ENCODE data around the gene AGK. TPM values are rescaled to one million over a fixed set of nuclear protein-coding genes. Genes with fewer than 3 reads are reported as not detected.

The AGK gene
- total and polyA plus RNA-seq, 7 experiments from 2014 or later = 24.3 to 58.8 (median 29.9) TPM

DNA sequence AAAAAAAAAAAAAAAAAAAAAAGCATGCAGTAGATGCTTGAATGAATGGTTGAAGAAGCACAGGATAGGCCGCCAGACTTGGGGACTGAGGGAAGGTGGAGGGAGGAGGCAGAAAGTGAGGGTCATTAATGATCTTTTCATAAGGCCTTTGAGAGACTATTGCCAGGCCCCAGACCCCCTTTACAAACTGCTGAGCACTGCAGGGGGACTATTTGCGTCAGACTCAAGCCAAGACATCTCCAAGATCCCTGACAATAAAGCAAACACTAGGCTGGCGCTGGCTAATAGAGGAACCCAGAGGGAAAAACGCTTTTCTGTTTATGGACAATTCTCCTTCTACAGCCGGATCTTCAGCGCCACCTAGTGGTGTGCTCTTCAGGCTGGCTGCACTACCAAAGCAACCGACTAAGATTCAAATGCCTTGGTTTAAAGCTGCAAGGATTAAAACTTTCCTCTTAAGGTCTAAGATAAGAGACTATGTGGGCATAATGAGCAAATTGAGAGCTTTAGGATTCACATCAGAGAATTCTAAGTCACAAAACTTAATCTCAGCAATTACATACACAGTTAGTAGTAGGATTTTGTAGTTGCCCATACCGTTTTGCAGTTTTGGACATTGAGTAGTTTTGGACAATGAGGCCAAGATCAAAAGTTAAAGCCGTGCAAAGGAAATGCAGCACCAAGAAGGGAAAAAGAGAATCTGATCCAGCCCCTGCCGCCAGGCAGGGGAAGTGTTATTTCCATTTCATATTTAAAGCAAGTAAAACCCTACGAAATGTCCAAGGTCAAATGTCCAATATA, 17.9 kb upstream of the AGK start:
- Mint-ChIP-seq H3K27ac (peak overlapping the region in 1 of 9 donors; percentile 70), H3K27me3 (peaks cover 32 to 40% (median 34%) of the 10 kb centered on the region in 5 donors), H3K4me1 (peaks cover 0 to 4% (median 0%) of the 10 kb centered on the region in 7 donors), H3K36me3 (no peaks in the 10 kb centered on the region), H3K4me3 (no peak overlapping the region), H3K9me3 (no peaks in the 10 kb centered on the region)
- Histone ChIP-seq H3K4me3 (ENCODE audit: low read length) (no peak overlapping the region), H3K36me3 (ENCODE audit: control insufficient read depth in 2 of 3, insufficient read depth in 3 of 3, low read length in 3 of 3) (no peaks in the 10 kb centered on the region), H3K27me3 (ENCODE audit: control insufficient read depth in 2 of 2, insufficient read depth in 2 of 2, low read length in 2 of 2) (peaks cover 0 to 5% of the 10 kb centered on the region in 2 donors), H3K27ac (ENCODE audit: low read depth, low read length) (no peak overlapping the region), H3K9me3 (ENCODE audit: control insufficient read depth in 2 of 3, low read length in 3 of 3) (no peaks in the 10 kb centered on the region), H3K4me1 (ENCODE audit: control insufficient read depth in 2 of 2, insufficient read depth in 2 of 2, low read length in 2 of 2) (no peaks in the 10 kb centered on the region)
- CTCF ChIA-PET = interaction anchor here (0.5 to 1.3 kb wide), 7 partner anchors 9 to 1642 kb away, joined by 3 to 6 read pairs (median 3); no protein-coding TSS in a partner anchor
- intact Hi-C loops (cut with micrococcal nuclease) = loop anchor here (1.0 to 2.0 kb wide), 7 partner anchors 16 to 1015 kb away; no protein-coding TSS in a partner anchor
- POLR2A ChIA-PET = interaction anchor here (0.7 kb wide), 1 partner anchor 121 kb away, joined by 3 read pairs; no protein-coding TSS in a partner anchor
- DNase-seq (peak; percentile 10 to 60 (median 46)), ATAC-seq (peak; percentile 83)

DNA sequence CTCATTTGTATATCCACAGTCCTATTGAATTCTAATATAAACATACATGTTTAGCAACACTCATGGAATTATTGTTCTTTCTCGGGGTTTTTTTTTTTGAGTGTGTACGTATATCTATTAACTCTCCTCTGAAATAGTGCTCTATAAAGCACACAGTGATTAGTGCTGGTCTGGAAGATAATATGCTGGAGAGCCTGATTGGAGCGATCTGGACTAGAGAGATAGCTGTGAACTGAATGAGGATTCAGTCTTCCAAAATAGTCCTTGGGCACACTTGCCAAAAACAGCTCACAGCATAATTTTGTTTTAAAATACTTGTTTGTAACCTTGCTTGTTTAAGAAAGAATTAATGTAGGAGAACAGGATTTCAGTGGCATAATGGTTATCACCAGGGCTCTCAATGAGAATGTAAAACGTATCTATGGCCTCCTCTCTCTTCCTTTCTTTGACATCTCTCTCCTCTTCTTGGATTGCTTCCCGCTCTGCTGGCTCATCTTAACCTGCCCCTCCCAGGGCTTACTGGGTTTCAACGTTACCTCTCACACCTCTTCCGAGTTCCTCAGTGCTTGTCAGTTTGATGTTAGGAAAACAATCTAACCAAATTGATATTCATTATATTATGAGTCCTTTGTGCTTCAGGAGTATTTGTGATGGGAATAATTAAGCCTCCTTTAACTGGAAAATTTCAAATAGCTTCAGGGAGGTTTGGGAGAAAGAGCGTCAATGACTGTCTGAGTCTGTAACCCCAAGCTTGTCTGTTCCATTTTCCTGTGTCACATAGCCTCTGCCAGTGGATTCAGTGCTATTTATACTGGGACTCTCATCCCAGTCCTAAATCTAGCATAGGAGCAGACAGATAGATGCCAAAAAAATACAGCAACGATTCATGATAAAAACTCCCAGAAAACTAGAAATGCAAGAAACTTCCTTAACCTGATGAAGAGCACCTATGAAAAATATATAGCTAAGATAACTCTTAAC, 16.2 kb upstream of the AGK start:
- Histone ChIP-seq H3K9me3 (ENCODE audit: control insufficient read depth in 2 of 3, low read length in 3 of 3) (no peaks in the 10 kb centered on the region), H3K4me1 (ENCODE audit: control insufficient read depth in 2 of 2, insufficient read depth in 2 of 2, low read length in 2 of 2) (no peaks in the 10 kb centered on the region), H3K4me3 (ENCODE audit: low read length) (no peak overlapping the region), H3K27me3 (ENCODE audit: control insufficient read depth in 2 of 2, insufficient read depth in 2 of 2, low read length in 2 of 2) (peaks cover 0 to 5% of the 10 kb centered on the region in 2 donors), H3K27ac (ENCODE audit: low read depth, low read length) (no peak overlapping the region), H3K36me3 (ENCODE audit: control insufficient read depth in 2 of 3, insufficient read depth in 3 of 3, low read length in 3 of 3) (no peaks in the 10 kb centered on the region)
- peaks cover 33 to 40% (median 37%) of the 10 kb centered on the region in 5 donors for H3K27me3 Mint-ChIP-seq
- H3K27ac Mint-ChIP-seq = no peak overlapping the region
- ATAC-seq = no peak
- H3K4me1 Mint-ChIP-seq = peaks cover 0 to 4% (median 0%) of the 10 kb centered on the region in 7 donors
- H3K9me3 Mint-ChIP-seq = no peaks in the 10 kb centered on the region
- no peak for DNase-seq
- CTCF ChIA-PET = interaction anchor here (0.7 to 1.3 kb wide), 3 partner anchors 9 to 721 kb away, joined by 3 to 6 read pairs (median 5); no protein-coding TSS in a partner anchor
- H3K36me3 Mint-ChIP-seq = no peaks in the 10 kb centered on the region
- no peak overlapping the region for H3K4me3 Mint-ChIP-seq
- intact Hi-C loops (cut with micrococcal nuclease) = no loop called here
- POLR2A ChIA-PET = no interaction called here

DNA sequence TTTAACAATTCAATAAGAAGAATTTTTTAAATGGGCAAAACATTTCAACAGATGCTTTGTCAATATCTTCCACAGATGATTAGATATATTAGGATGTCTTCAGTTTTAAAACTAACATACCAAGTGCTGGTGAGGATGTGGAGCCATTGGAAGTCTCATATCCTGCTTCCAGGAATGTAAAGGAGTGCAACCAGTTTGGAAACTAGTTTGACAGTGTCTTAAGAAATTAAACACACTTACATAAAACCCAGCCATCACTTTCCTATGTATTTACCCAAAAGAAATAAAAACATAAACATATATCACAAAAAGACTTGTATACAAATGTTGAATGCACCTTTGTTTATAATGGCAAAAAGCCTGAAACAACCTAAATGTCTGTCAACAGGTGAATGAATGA, 13.3 kb upstream of the AGK start:
- Histone ChIP-seq H3K9me3 (ENCODE audit: control insufficient read depth in 2 of 3, low read length in 3 of 3) (no peaks in the 10 kb centered on the region), H3K36me3 (ENCODE audit: control insufficient read depth in 2 of 3, insufficient read depth in 3 of 3, low read length in 3 of 3) (no peaks in the 10 kb centered on the region), H3K4me1 (ENCODE audit: control insufficient read depth in 2 of 2, insufficient read depth in 2 of 2, low read length in 2 of 2) (no peaks in the 10 kb centered on the region), H3K4me3 (ENCODE audit: low read length) (no peak overlapping the region), H3K27me3 (ENCODE audit: control insufficient read depth in 2 of 2, insufficient read depth in 2 of 2, low read length in 2 of 2) (peaks cover 0 to 5% of the 10 kb centered on the region in 2 donors), H3K27ac (ENCODE audit: low read depth, low read length) (no peak overlapping the region)
- Mint-ChIP-seq H3K4me1 (peaks cover 0 to 4% (median 0%) of the 10 kb centered on the region in 7 donors), H3K36me3 (no peaks in the 10 kb centered on the region), H3K27me3 (peaks cover 27 to 49% (median 34%) of the 10 kb centered on the region in 5 donors), H3K9me3 (no peaks in the 10 kb centered on the region), H3K27ac (no peak overlapping the region), H3K4me3 (no peak overlapping the region)
- ATAC-seq = no peak
- ChIA-PET POLR2A (no interaction called here), CTCF (no interaction called here)
- intact Hi-C loops (cut with micrococcal nuclease) = no loop called here
- DNase-seq = no peak

DNA sequence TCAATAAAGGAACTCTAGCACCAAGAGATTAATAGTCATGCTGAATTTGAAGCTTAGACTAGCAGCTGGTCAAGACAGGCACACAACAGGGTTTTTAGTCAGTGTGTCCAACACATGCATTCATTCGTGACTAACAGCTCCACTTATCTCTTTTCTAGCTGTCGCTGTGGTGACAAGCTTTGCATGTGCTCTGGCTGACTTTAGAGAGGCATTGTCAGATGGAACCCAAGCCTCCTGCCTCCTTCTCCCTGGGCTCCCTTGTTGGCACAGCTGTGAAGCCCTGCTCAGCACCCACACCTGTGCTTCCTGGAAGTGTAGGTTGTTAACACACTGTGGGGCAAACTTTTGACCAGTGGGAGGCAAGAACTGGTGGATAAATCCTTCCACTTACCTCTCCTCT, 9.8 kb upstream of the AGK start:
- POLR2A ChIA-PET = interaction anchor here (0.9 kb wide), 1 partner anchor 9 kb away, joined by 3 read pairs; the partner anchor contains the start of gene AGK

DNA sequence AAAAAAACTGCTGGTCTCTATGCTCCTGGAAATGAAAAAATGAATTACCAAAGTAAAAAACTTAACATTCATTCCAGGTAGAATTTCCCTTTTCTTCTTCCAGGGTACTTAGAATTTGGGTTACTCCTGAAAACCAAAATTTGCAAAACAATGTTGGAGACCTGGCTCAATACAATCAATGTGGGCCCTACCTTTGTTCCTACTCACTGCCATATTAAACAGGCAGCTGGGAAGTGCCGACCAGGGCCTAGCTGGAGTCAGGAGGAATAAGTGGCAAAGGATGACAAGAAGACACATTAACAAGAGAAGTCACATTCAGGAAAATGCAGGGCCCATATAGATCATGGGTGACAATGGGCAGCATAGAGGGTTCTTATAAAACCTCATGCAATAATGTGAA, 6.4 kb upstream of the AGK start:
- Histone ChIP-seq H3K4me1 (ENCODE audit: control insufficient read depth in 2 of 2, insufficient read depth in 2 of 2, low read length in 2 of 2) (no peaks in the 10 kb centered on the region), H3K9me3 (ENCODE audit: control insufficient read depth in 2 of 3, low read length in 3 of 3) (no peaks in the 10 kb centered on the region), H3K27me3 (ENCODE audit: control insufficient read depth in 2 of 2, insufficient read depth in 2 of 2, low read length in 2 of 2) (no peaks in the 10 kb centered on the region), H3K27ac (ENCODE audit: low read depth, low read length) (no peak overlapping the region), H3K4me3 (ENCODE audit: low read length) (no peak overlapping the region), H3K36me3 (ENCODE audit: control insufficient read depth in 2 of 3, insufficient read depth in 3 of 3, low read length in 3 of 3) (no peaks in the 10 kb centered on the region)
- no peak for DNase-seq
- no peak overlapping the region for H3K4me3 Mint-ChIP-seq
- H3K9me3 Mint-ChIP-seq = no peaks in the 10 kb centered on the region
- ATAC-seq = no peak
- H3K36me3 Mint-ChIP-seq = peaks cover 0 to 4% (median 0%) of the 10 kb centered on the region in 5 donors
- peaks cover 0 to 15% (median 0%) of the 10 kb centered on the region in 5 donors for H3K27me3 Mint-ChIP-seq
- no peak overlapping the region for H3K27ac Mint-ChIP-seq
- ChIA-PET CTCF (no interaction called here), POLR2A (no interaction called here)
- H3K4me1 Mint-ChIP-seq = peaks cover 0 to 2% (median 0%) of the 10 kb centered on the region in 7 donors
- intact Hi-C loops (cut with micrococcal nuclease) = no loop called here

More for the DNA sequence above, 9.8 kb upstream of the AGK start:
- CTCF ChIA-PET = no interaction called here
- Histone ChIP-seq H3K27me3 (ENCODE audit: control insufficient read depth in 2 of 2, insufficient read depth in 2 of 2, low read length in 2 of 2) (peaks cover 0 to 5% of the 10 kb centered on the region in 2 donors), H3K9me3 (ENCODE audit: control insufficient read depth in 2 of 3, low read length in 3 of 3) (no peaks in the 10 kb centered on the region), H3K27ac (ENCODE audit: low read depth, low read length) (no peak overlapping the region), H3K4me1 (ENCODE audit: control insufficient read depth in 2 of 2, insufficient read depth in 2 of 2, low read length in 2 of 2) (no peaks in the 10 kb centered on the region), H3K4me3 (ENCODE audit: low read length) (no peak overlapping the region), H3K36me3 (ENCODE audit: control insufficient read depth in 2 of 3, insufficient read depth in 3 of 3, low read length in 3 of 3) (no peaks in the 10 kb centered on the region)
- DNase-seq (no peak), ATAC-seq (no peak)
- H3K4me1 Mint-ChIP-seq = no peaks in the 10 kb centered on the region
- H3K4me3 Mint-ChIP-seq = no peak overlapping the region
- peaks cover 9 to 36% (median 20%) of the 10 kb centered on the region in 5 donors for H3K27me3 Mint-ChIP-seq
- intact Hi-C loops (cut with micrococcal nuclease) = no loop called here
- no peaks in the 10 kb centered on the region for H3K9me3 Mint-ChIP-seq
- H3K27ac Mint-ChIP-seq = no peak overlapping the region
- H3K36me3 Mint-ChIP-seq = peaks cover 0 to 4% (median 0%) of the 10 kb centered on the region in 5 donors

DNA sequence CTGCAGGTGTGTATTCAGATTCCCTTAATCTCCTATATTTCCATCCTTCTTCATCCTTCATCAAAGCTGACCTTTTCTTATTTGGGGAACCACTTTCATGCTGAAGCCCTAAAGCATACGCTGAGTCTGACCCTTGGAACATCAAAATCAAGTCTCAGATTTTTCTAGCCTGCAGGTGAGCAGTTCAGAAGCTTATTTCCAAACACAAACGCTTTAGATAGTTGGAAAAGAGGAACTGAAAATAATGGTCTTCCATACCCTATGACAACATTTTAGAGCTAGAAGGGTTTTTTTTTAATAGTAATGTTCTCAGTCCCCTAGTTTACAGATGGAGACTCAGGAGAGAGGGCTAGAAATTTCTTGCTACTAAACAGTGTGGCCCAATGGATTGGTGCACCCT, 1.6 kb upstream of the AGK start:
- ChIA-PET CTCF (no interaction called here), POLR2A (interaction anchor here (1.6 kb wide), 1 partner anchor 8 kb away, joined by 3 read pairs; no protein-coding TSS in a partner anchor)
- Histone ChIP-seq H3K4me3 (ENCODE audit: low read length) (no peak overlapping the region), H3K27me3 (ENCODE audit: control insufficient read depth in 2 of 2, insufficient read depth in 2 of 2, low read length in 2 of 2) (no peaks in the 10 kb centered on the region), H3K9me3 (ENCODE audit: control insufficient read depth in 2 of 3, low read length in 3 of 3) (no peaks in the 10 kb centered on the region), H3K27ac (ENCODE audit: low read depth, low read length) (no peak overlapping the region), H3K4me1 (ENCODE audit: control insufficient read depth in 2 of 2, insufficient read depth in 2 of 2, low read length in 2 of 2) (peaks cover 12 to 17% of the 10 kb centered on the region in 2 donors), H3K36me3 (ENCODE audit: control insufficient read depth in 2 of 3, insufficient read depth in 3 of 3, low read length in 3 of 3) (peaks cover 0 to 4% (median 0%) of the 10 kb centered on the region in 3 experiments)
- Mint-ChIP-seq H3K36me3 (peaks cover 0 to 11% (median 6%) of the 10 kb centered on the region in 5 donors), H3K4me3 (peak overlapping the region in 8 of 10 donors; percentile 35 to 99 (median 89)), H3K9me3 (peaks cover 0 to 3% (median 0%) of the 10 kb centered on the region in 11 donors), H3K27me3 (peaks cover 0 to 4% (median 0%) of the 10 kb centered on the region in 5 donors), H3K4me1 (peaks cover 14 to 37% (median 30%) of the 10 kb centered on the region in 7 donors), H3K27ac (no peak overlapping the region)
- ATAC-seq (no peak), DNase-seq (no peak)
- intact Hi-C loops (cut with micrococcal nuclease) = loop anchor here in 1 of 2 donors (1.0 kb wide), 1 partner anchor 16 kb away; no protein-coding TSS in a partner anchor
